Tibial artery (tissue), 4 donors: ENCODE data around the gene CDK18.

Source experiments
- DNase-seq, 2 donors: peaks; one replicate each; pipeline ENCODE4 v3.0.0-alpha.2; 2019
- H3K27ac ChIP-seq, 2 donors: fragments of 200-600 bp; sonication (generic) in 1 of 2; 1 replicate in 1 of 2; 2 replicates in 1 of 2; pipeline ENCODE4 v1.5.1; 2018 to 2019; ENCODE audit warnings: mild to moderate bottlenecking in 1 of 2
- H3K27me3 ChIP-seq, 2 donors: fragments of 200-600 bp; sonication (generic) in 1 of 2; one replicate each; pipeline versions ENCODE4 v1.5.1 to v1.6.0; 2016 to 2019
- H3K36me3 ChIP-seq, 3 donors: fragments of 200-600 bp; sonication (generic) in 2 of 3; one replicate each; pipeline ENCODE4 v1.5.1; 2016 to 2019; ENCODE audit warnings: mild to moderate bottlenecking in 2 of 3
- H3K4me1 ChIP-seq, 4 donors: fragments of 200-600 bp; sonication (generic) in 2 of 4; 1 replicate in 3 of 4; 2 replicates in 1 of 4; pipeline ENCODE4 v1.5.1; 2016 to 2019
- H3K4me3 ChIP-seq, 2 donors: fragments of 200-600 bp; sonication (generic) in 1 of 2; 1 replicate in 1 of 2; 2 replicates in 1 of 2; pipeline ENCODE4 v1.5.1; 2018 to 2019; ENCODE audit warnings: mild to moderate bottlenecking in 2 of 2
- H3K9me3 ChIP-seq, 3 donors: fragments of 200-600 bp; sonication (generic) in 1 of 3; one replicate each; pipeline ENCODE4 v1.5.1; 2016 to 2019
- CTCF ChIP-seq, 2 experiments: fragments of 200-600 bp in 1 of 2; fragments of 450-650 bp in 1 of 2; IDR thresholded peaks; one replicate each; pipeline ENCODE4 v1.5.1; 2017 to 2019; ENCODE audit warnings: antibody characterized with exemption in 2 of 2, mild to moderate bottlenecking in 1 of 2, moderate library complexity in 1 of 2
- intact Hi-C: fragments of 100-400 bp; cut with DNase I; formaldehyde crosslinking; loops from one replicate; pipeline ENCODE4 v1.15.0; 2023; ENCODE audit warnings: low total_unique reads

Gene CDK18

DNA sequence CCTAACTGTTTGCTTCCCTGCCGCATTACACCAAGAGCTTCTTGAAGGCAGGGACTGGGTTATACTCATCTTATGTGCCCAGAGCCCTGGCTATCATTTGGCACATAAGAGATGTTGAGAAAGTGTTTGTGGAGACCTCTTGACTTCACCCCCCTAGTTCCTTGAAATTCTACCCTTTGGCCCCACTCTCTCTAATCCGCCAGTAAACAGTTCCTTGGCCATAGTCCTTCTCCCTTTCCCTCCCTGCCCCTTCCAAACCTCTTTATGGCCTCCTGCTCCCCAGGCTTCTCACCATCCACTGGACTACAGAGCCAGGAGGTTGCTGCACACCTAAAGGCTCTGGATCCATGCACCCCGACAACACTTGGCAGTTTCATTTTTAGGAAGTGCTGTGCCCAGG lies 1.5 kb upstream of the CDK18 start:
- Histone ChIP-seq H3K9me3 (no peaks in the 10 kb centered on the region), H3K36me3 (no peaks in the 10 kb centered on the region), H3K4me3 (no peak overlapping the region), H3K27me3 (no peaks in the 10 kb centered on the region), H3K4me1 (peaks cover 0 to 37% (median 24%) of the 10 kb centered on the region in 4 donors), H3K27ac (no peak overlapping the region)
- DNase-seq: no peak
- intact Hi-C loops: no loop called here
- no peak for TF ChIP-seq CTCF (IDR thresholded peaks at IDR 0.05)

GRCh38 chr1:205505076-205505729 lies 734 bp downstream of the CDK18 start:
- H3K4me1 ChIP-seq: peaks cover 0 to 47% (median 34%) of the 10 kb centered on the region in 4 donors
- no peak for DNase-seq
- no peaks in the 10 kb centered on the region for H3K27me3 ChIP-seq
- H3K9me3 ChIP-seq: no peaks in the 10 kb centered on the region
- H3K36me3 ChIP-seq: no peaks in the 10 kb centered on the region
- TF ChIP-seq CTCF (IDR thresholded peaks at IDR 0.05): peak in 1 of 2 experiments; percentile 25
- peak overlapping the region; percentile 78 to 91 for H3K4me3 ChIP-seq
- intact Hi-C loops: no loop called here
- H3K27ac ChIP-seq: peak overlapping the region; percentile 87 to 92

GRCh38 chr1:205505791-205506190 lies 1.3 kb downstream of the CDK18 start:
- Histone ChIP-seq H3K36me3 (no peaks in the 10 kb centered on the region), H3K4me1 (peaks cover 0 to 53% (median 40%) of the 10 kb centered on the region in 4 donors), H3K27ac (peak overlapping the region; percentile 87 to 92), H3K4me3 (peak overlapping the region; percentile 78 to 91), H3K27me3 (no peaks in the 10 kb centered on the region), H3K9me3 (no peaks in the 10 kb centered on the region)
- peak; percentile 57 to 95 for DNase-seq
- intact Hi-C loops: no loop called here
- TF ChIP-seq CTCF (IDR thresholded peaks at IDR 0.05): no peak

DNA sequence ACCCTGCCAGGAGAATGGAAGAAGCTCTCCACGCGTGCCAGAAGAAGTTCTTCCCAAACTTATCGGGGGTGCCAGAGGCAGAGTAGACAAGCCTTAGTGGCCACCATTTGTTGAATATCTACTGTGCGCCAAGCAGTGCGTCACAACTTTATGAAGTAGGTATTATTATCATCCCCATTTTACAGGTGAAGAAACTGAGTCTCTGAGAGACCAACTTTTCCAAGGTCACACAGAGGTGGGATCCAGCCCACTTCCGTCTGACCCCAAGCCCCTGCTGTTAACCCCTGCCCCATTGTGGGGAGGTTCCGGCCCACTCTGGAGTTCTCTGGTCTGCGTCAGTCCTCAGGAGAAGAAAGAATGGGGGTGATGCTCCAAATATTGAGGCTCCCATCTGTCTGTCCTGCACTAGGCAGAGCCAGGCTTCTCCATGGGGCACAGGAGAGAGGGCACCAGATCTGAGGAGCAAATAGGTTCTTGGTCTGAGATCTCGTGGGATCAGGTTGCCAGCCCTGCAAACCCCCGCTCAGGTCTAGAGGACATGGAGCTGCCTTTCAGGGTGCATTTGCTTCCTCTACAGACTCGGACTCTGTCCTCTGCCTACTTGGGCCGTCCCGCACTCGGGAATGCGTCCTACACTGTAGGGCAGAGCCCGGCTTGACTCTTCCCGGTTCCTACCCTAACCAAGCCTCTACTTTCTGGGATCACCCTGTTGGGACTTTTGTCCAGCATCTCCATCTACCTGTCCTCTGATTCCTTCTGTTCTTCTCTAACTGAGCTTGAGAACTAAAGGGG lies 2.1 kb downstream of the CDK18 start:
- intact Hi-C loops: no loop called here
- H3K9me3 ChIP-seq: no peaks in the 10 kb centered on the region
- peak overlapping the region in 1 of 2 donors; percentile 91 for H3K4me3 ChIP-seq
- no peaks in the 10 kb centered on the region for H3K36me3 ChIP-seq
- peak overlapping the region; percentile 87 to 92 for H3K27ac ChIP-seq
- TF ChIP-seq CTCF (IDR thresholded peaks at IDR 0.05): no peak
- DNase-seq: no peak
- no peaks in the 10 kb centered on the region for H3K27me3 ChIP-seq
- peaks cover 0 to 60% (median 47%) of the 10 kb centered on the region in 4 donors for H3K4me1 ChIP-seq

- Histone ChIP-seq H3K27ac (peak overlapping the region; percentile 89 to 92), H3K9me3 (no peaks in the 10 kb centered on the region), H3K27me3 (no peaks in the 10 kb centered on the region), H3K4me1 (peaks cover 0 to 76% (median 63%) of the 10 kb centered on the region in 4 donors), H3K36me3 (no peaks in the 10 kb centered on the region), H3K4me3 (no peak overlapping the region)
- intact Hi-C loops: no loop called here
- TF ChIP-seq CTCF (IDR thresholded peaks at IDR 0.05): no peak
- DNase-seq: no peak
Measured at GRCh38 chr1:205508227-205508714, 3.8 kb downstream of the CDK18 start.
